Mesendoderm (in vitro differentiated cells): ENCODE data around the gene UBALD1.

Experiments
- DNase-seq: peaks from one replicate; pipeline ENCODE4 v3.0.0; 2013
- H2AK5ac ChIP-seq: 2 replicates; pipeline ENCODE4 v1.6.1; 2013; ENCODE audit warnings: low read length, inconsistent platforms
- H2BK120ac ChIP-seq: 2 replicates; pipeline ENCODE4 v1.6.1; 2013; ENCODE audit warnings: low read depth, mild to moderate bottlenecking, low read length, moderate library complexity, mixed read lengths
- H2BK15ac ChIP-seq: replicated peaks from 2 replicates; pipeline ENCODE4 v1.6.1; 2013; ENCODE audit warnings: low read depth, mild to moderate bottlenecking, moderate library complexity
- H2BK5ac ChIP-seq: 2 replicates; pipeline ENCODE4 v1.6.1; 2013; ENCODE audit warnings: low read length, inconsistent platforms
- H3K18ac ChIP-seq: 2 replicates; pipeline ENCODE4 v1.6.1; 2013; ENCODE audit warnings: mild to moderate bottlenecking, low read length, mixed read lengths
- H3K23ac ChIP-seq: one replicate; pipeline ENCODE4 v1.6.1; 2013; ENCODE audit warnings: low read length
- H3K27ac ChIP-seq: 2 replicates; pipeline ENCODE4 v1.5.1; 2013; ENCODE audit warnings: low read depth, mild to moderate bottlenecking, inconsistent platforms, low read length, moderate library complexity
- H3K27me3 ChIP-seq: 2 replicates; pipeline ENCODE4 v1.6.1; 2013; ENCODE audit warnings: low read length, control low read depth, mild to moderate bottlenecking, inconsistent platforms; ENCODE audit not compliant: insufficient read depth, poor library complexity
- H3K36me3 ChIP-seq: 2 replicates; pipeline ENCODE4 v1.6.1; 2013; ENCODE audit warnings: low read length, inconsistent platforms; ENCODE audit not compliant: control insufficient read depth, insufficient read depth
- H3K4ac ChIP-seq: one replicate; pipeline ENCODE4 v1.6.1; 2013; ENCODE audit warnings: low read depth, mild to moderate bottlenecking, low read length, moderate library complexity
- H3K4me1 ChIP-seq: 2 replicates; pipeline ENCODE4 v1.6.1; 2013; ENCODE audit warnings: low read depth, low read length, inconsistent platforms; ENCODE audit not compliant: control insufficient read depth
- H3K4me2 ChIP-seq: 2 replicates; pipeline ENCODE4 v1.6.1; 2013; ENCODE audit warnings: low read length
- H3K4me3 ChIP-seq: 2 replicates; pipeline ENCODE4 v1.5.1; 2013; ENCODE audit warnings: mild to moderate bottlenecking, low read length
- H3K56ac ChIP-seq: one replicate; pipeline ENCODE4 v1.6.1; 2013; ENCODE audit warnings: low read length
- H3K79me1 ChIP-seq: 2 replicates; pipeline ENCODE4 v1.6.1; 2013; ENCODE audit warnings: low read length, inconsistent platforms
- H3K79me2 ChIP-seq: 2 replicates; pipeline ENCODE4 v1.6.1; 2013; ENCODE audit warnings: mild to moderate bottlenecking, low read length; ENCODE audit not compliant: control insufficient read depth, insufficient read depth
- H3K9ac ChIP-seq: 2 replicates; pipeline ENCODE4 v1.6.1; 2013; ENCODE audit warnings: low read length, inconsistent platforms
- H4K5ac ChIP-seq: one replicate; pipeline ENCODE4 v1.6.1; 2013; ENCODE audit warnings: low read length
- H4K8ac ChIP-seq: one replicate; pipeline ENCODE4 v1.6.1; 2013; ENCODE audit warnings: low read depth, mild to moderate bottlenecking, control low read depth, low read length, moderate library complexity
- WGBS: extraction: QIAGEN DNeasy Blood & Tissue Kit; methylation state at CpG from one replicate; pipeline ENCODE4 v1.1.7; 2013; ENCODE audit warnings: low lambda C conversion rate, missing lambda C conversion rate; ENCODE audit not compliant: insufficient coverage; ENCODE audit errors: extremely low coverage; 5-methylcytosine and 5-hydroxymethylcytosine counted together

UBALD1 gene

DNA sequence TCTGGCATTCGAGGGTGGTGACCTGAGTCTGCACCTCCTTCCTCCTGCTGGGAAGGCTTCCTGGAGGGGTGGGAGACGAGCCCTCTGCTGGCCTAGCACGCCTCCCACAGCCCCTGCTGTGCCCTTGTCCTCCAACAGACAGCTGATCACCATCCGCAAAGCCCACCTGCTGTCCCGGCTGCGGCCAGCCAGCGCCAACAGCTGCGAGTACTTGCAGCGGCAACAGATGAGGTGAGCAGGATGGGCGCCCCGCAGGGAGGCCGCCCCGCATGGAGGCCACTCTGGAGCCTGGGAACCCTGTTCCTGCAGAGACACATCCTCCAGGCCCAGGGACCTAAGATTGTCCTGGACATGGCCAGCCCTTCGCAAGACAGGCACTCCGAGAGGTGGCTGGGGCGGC is 21.6 kb downstream of the UBALD1 start:
- Histone ChIP-seq H2BK120ac (no peak overlapping the region), H3K56ac (peak overlapping the region; percentile 47), H3K27ac (no peak overlapping the region), H3K9ac (no peak overlapping the region), H3K36me3 (no peaks in the 10 kb centered on the region), H3K4me3 (no peak overlapping the region), H3K18ac (no peak overlapping the region), H3K4me2 (no peak overlapping the region), H3K4ac (no peak overlapping the region), H3K4me1 (peaks cover 3% of the 10 kb centered on the region), H3K79me2 (no peaks in the 10 kb centered on the region), H2BK15ac (no peak overlapping the region), H3K79me1 (no peaks in the 10 kb centered on the region), H3K23ac (no peak overlapping the region), H4K5ac (no peak overlapping the region), H3K27me3 (no peaks in the 10 kb centered on the region), H2AK5ac (no peak overlapping the region), H4K8ac (no peak overlapping the region), H2BK5ac (no peak overlapping the region)
- DNase-seq: peak; percentile 46
- WGBS: no CpG with 5 or more reads among the region's 16 CpGs

DNA sequence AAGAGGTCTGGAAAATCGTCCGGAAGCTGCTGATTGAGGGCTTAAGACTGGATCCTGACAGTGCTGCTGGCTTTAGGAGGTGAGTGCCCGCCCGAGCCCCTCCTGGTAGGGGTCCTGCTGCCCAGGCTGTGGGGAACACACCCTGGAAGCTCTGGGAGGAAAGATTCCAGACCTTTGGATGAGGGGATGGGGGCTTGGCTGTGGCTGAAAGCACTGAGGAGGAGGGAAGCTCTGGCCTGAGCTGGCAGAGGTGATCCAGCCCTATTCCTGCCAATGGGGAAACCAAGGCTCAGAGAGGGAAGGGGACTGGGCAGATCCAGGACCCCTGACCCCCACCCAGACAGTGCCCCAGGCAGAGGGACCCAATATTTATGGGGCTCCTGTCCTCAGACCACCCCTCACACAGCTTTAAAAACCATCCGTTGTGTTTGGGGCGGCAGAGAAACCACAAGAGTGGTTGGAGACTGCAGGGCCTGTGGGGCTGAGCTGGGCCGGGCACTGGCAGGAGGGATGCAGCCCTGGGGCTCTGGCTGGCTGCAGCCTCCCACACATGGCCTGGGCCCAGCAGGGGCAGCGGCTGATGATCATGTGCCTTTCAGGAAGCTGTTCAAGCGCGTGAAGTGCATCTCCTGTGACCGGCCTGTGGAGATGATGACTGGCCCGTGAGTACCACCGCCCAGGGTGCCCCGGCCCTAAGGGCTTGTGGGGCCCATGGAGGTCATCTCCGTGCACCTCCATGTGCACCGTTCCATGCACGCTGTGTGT is 22.8 kb downstream of the UBALD1 start:
- no peak overlapping the region for H2BK120ac ChIP-seq
- no peaks in the 10 kb centered on the region for H3K79me1 ChIP-seq
- H2BK15ac ChIP-seq: no peak overlapping the region
- no peak overlapping the region for H3K23ac ChIP-seq
- H3K4me1 ChIP-seq: peaks cover 3% of the 10 kb centered on the region
- H3K18ac ChIP-seq: no peak overlapping the region
- H4K5ac ChIP-seq: no peak overlapping the region
- H3K4me2 ChIP-seq: no peak overlapping the region
- no peak overlapping the region for H3K4me3 ChIP-seq
- no peaks in the 10 kb centered on the region for H3K27me3 ChIP-seq
- no peaks in the 10 kb centered on the region for H3K36me3 ChIP-seq
- H2AK5ac ChIP-seq: no peak overlapping the region
- no peaks in the 10 kb centered on the region for H3K79me2 ChIP-seq
- WGBS: no CpG with 5 or more reads among the region's 17 CpGs
- H2BK5ac ChIP-seq: no peak overlapping the region
- no peak overlapping the region for H3K56ac ChIP-seq
- DNase-seq: no peak
- H3K9ac ChIP-seq: no peak overlapping the region
- no peak overlapping the region for H3K27ac ChIP-seq
- no peak overlapping the region for H3K4ac ChIP-seq
- H4K8ac ChIP-seq: no peak overlapping the region

DNA sequence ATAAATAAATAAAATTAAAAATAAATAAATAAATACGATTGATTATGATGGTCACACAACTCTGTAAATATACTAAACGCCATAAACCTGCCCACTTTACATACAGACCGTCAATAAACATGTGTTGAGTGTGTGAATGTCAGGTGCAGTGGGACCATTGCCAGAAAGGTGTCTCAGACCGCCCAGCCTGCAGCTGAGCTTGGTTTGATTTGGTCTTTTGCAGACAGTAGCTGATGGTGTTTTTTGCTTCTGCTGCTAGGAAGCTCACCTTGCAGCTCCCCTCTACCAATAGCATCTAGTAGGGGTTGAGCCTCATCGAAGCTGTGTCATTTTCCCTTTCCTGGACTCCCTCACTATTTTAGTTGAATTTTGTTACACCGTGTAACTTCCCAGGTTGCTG is 23.5 kb downstream of the UBALD1 start:
- Histone ChIP-seq H2AK5ac (no peak overlapping the region), H2BK15ac (no peak overlapping the region), H3K23ac (no peak overlapping the region), H2BK120ac (no peak overlapping the region), H3K27me3 (no peaks in the 10 kb centered on the region), H3K79me1 (no peaks in the 10 kb centered on the region), H3K27ac (no peak overlapping the region), H2BK5ac (no peak overlapping the region), H3K36me3 (no peaks in the 10 kb centered on the region), H3K18ac (no peak overlapping the region), H4K5ac (no peak overlapping the region), H3K4me3 (no peak overlapping the region), H4K8ac (no peak overlapping the region), H3K56ac (no peak overlapping the region), H3K4ac (no peak overlapping the region), H3K9ac (no peak overlapping the region), H3K79me2 (no peaks in the 10 kb centered on the region), H3K4me2 (no peak overlapping the region), H3K4me1 (peaks cover 3% of the 10 kb centered on the region)
- no CpG with 5 or more reads among the region's 6 CpGs for WGBS
- no peak for DNase-seq

DNA sequence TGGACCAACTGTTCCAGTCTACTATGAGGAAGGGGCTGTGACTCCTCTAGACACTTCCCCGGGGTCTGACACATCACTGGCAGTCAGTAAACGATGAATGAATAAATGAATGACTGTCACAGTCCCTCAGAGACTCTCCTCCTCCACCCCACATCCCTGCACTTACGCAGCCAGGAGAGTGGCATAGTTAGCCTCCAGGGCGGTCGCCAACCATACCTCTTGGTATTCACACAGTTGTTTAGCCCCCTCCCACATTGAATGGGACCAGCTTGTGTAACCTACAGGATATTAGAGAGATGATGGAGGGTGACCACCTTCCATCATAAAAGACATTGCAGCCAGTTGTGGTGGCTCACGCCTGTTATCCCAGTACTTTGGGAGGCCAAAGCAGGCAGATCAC is 25.7 kb downstream of the UBALD1 start:
- H2BK5ac ChIP-seq: no peak overlapping the region
- H3K79me1 ChIP-seq: no peaks in the 10 kb centered on the region
- no peak overlapping the region for H2BK120ac ChIP-seq
- no peak overlapping the region for H2BK15ac ChIP-seq
- no peaks in the 10 kb centered on the region for H3K27me3 ChIP-seq
- H3K27ac ChIP-seq: no peak overlapping the region
- no peaks in the 10 kb centered on the region for H3K36me3 ChIP-seq
- H2AK5ac ChIP-seq: no peak overlapping the region
- no peak overlapping the region for H3K4me3 ChIP-seq
- no peak overlapping the region for H3K4me2 ChIP-seq
- no peak overlapping the region for H3K4ac ChIP-seq
- H3K23ac ChIP-seq: no peak overlapping the region
- DNase-seq: no peak
- H3K56ac ChIP-seq: no peak overlapping the region
- no peak overlapping the region for H4K8ac ChIP-seq
- no peaks in the 10 kb centered on the region for H3K79me2 ChIP-seq
- no peak overlapping the region for H3K18ac ChIP-seq
- WGBS: no CpG with 5 or more reads among the region's 6 CpGs
- H4K5ac ChIP-seq: no peak overlapping the region
- H3K9ac ChIP-seq: no peak overlapping the region
- peaks cover 3% of the 10 kb centered on the region for H3K4me1 ChIP-seq

DNA sequence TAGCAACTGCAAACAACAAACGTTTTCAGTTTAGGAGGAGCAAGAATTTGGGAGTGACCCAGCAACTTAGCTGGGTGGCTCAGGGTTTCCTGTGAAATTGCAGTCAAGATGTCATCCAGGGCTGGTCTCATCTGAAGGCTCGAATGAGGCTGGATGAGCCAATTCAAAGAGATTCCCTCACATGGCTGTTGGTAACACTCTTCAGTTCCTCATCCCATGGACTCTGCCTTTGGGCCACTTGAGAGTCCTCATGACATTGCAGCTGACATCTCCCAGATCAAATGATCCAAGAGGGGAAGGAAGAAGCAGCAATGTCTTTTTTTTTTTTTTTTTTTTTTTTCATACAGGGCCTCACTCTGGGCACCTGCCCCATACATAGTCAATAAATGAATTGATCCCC is 26.3 kb downstream of the UBALD1 start:
- no peak overlapping the region for H3K56ac ChIP-seq
- no peak overlapping the region for H2BK5ac ChIP-seq
- no peak for DNase-seq
- no peak overlapping the region for H4K5ac ChIP-seq
- H2BK120ac ChIP-seq: no peak overlapping the region
- no peaks in the 10 kb centered on the region for H3K79me1 ChIP-seq
- H3K4me3 ChIP-seq: no peak overlapping the region
- H3K27me3 ChIP-seq: no peaks in the 10 kb centered on the region
- WGBS: no CpG with 5 or more reads among the region's 2 CpGs
- H2AK5ac ChIP-seq: no peak overlapping the region
- no peak overlapping the region for H2BK15ac ChIP-seq
- no peak overlapping the region for H3K23ac ChIP-seq
- H3K9ac ChIP-seq: no peak overlapping the region
- H3K4me1 ChIP-seq: peaks cover 2% of the 10 kb centered on the region
- no peak overlapping the region for H4K8ac ChIP-seq
- H3K4me2 ChIP-seq: no peak overlapping the region
- H3K36me3 ChIP-seq: no peaks in the 10 kb centered on the region
- H3K4ac ChIP-seq: no peak overlapping the region
- H3K79me2 ChIP-seq: no peaks in the 10 kb centered on the region
- no peak overlapping the region for H3K18ac ChIP-seq
- H3K27ac ChIP-seq: no peak overlapping the region

DNA sequence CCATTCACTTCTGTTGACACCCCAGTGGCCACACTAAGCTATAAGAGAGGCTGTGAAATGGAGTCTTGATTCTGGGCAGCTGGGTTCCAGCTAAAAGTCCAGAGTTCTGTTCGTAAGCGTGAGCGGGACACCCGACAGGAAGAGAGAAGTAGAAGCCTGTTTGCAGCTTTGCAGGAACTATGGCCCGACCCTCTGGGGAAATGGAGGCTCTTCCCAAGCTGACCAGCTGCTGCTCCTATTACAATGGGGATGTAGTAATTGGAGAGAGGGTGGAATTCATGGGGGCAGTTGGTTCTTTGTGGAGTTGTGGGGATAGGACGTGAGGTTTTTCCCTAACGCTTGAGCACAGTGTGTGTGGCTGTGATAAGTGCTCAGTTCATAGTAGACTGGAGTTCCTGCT is 28.4 kb downstream of the UBALD1 start:
- Histone ChIP-seq H3K27ac (no peak overlapping the region), H3K4ac (no peak overlapping the region), H3K9ac (no peak overlapping the region), H3K4me3 (no peak overlapping the region), H3K18ac (no peak overlapping the region), H2AK5ac (no peak overlapping the region), H3K27me3 (no peaks in the 10 kb centered on the region), H3K36me3 (no peaks in the 10 kb centered on the region), H3K23ac (no peak overlapping the region), H4K8ac (no peak overlapping the region), H3K4me1 (no peaks in the 10 kb centered on the region), H3K4me2 (no peak overlapping the region), H2BK5ac (no peak overlapping the region), H4K5ac (no peak overlapping the region), H3K79me2 (no peaks in the 10 kb centered on the region), H2BK120ac (no peak overlapping the region), H3K79me1 (no peaks in the 10 kb centered on the region), H3K56ac (no peak overlapping the region), H2BK15ac (no peak overlapping the region)
- no CpG with 5 or more reads among the region's 7 CpGs for WGBS
- DNase-seq: no peak
